C4-2B (cell line): Measurements from ENCODE around the gene ZFAND5.

Source experiments
- ZFX ChIP-seq: fragments of 450-650 bp; IDR thresholded peaks from 2 replicates; pipeline ENCODE4 v1.6.1; 2017
- TF ChIP-seq, protein P1 (sequence below): fragments of 450-650 bp; conservative IDR thresholded peaks from 2 replicates; pipeline ENCODE4 v1.5.1; 2017; ENCODE audit warnings: mild to moderate bottlenecking

GRCh38 chr9:72346333-72346732 is 18.7 kb downstream of the ZFAND5 start:
- TF ChIP-seq, protein P1, sequence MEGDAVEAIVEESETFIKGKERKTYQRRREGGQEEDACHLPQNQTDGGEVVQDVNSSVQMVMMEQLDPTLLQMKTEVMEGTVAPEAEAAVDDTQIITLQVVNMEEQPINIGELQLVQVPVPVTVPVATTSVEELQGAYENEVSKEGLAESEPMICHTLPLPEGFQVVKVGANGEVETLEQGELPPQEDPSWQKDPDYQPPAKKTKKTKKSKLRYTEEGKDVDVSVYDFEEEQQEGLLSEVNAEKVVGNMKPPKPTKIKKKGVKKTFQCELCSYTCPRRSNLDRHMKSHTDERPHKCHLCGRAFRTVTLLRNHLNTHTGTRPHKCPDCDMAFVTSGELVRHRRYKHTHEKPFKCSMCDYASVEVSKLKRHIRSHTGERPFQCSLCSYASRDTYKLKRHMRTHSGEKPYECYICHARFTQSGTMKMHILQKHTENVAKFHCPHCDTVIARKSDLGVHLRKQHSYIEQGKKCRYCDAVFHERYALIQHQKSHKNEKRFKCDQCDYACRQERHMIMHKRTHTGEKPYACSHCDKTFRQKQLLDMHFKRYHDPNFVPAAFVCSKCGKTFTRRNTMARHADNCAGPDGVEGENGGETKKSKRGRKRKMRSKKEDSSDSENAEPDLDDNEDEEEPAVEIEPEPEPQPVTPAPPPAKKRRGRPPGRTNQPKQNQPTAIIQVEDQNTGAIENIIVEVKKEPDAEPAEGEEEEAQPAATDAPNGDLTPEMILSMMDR: no peak
- no peak for TF ChIP-seq ZFX
